ENCODE data around the gene GABBR1. TPM values are rescaled to one million over a fixed set of nuclear protein-coding genes. Genes with fewer than 3 reads are reported as not detected.
A peak's percentile ranks its signal among the peaks of the same experiment; 100 is the strongest.

GABBR1 gene
- total RNA-seq, 1 donor from 2014 or later = 3.0 TPM

GRCh38 chr6:29530671-29531310, 102.2 kb downstream of the GABBR1 start:
- no peak for ATAC-seq
- DNase-seq (ENCODE audit: low spot score) = no peak

GRCh38 chr6:29529956-29530355, 103.0 kb downstream of the GABBR1 start:
- ATAC-seq (no peak), DNase-seq (ENCODE audit: low spot score) (no peak)

GRCh38 chr6:29528988-29529560, 103.9 kb downstream of the GABBR1 start:
- DNase-seq (ENCODE audit: low spot score) = no peak

GRCh38 chr6:29528300-29528931, 104.6 kb downstream of the GABBR1 start:
- ATAC-seq = peak; percentile 55
- no peak for DNase-seq (ENCODE audit: low spot score)

More at GRCh38 chr6:29528988-29529560, 103.9 kb downstream of the GABBR1 start:
- no peak for ATAC-seq

- ATAC-seq (no peak), DNase-seq (ENCODE audit: low spot score) (no peak)
Observed at GRCh38 chr6:29527564-29527963, 105.4 kb downstream of the GABBR1 start.

GRCh38 chr6:29527126-29527525, 105.9 kb downstream of the GABBR1 start:
- no peak for DNase-seq (ENCODE audit: low spot score)
- ATAC-seq = no peak

- no peak for ATAC-seq
- no peak for DNase-seq (ENCODE audit: low spot score)
Observed at GRCh38 chr6:29525311-29525639, 107.7 kb downstream of the GABBR1 start.

GRCh38 chr6:29524444-29525310, 108.3 kb downstream of the GABBR1 start:
- DNase-seq (ENCODE audit: low spot score) (no peak), ATAC-seq (no peak)

GRCh38 chr6:29524044-29524443, 108.9 kb downstream of the GABBR1 start:
- ATAC-seq (no peak), DNase-seq (ENCODE audit: low spot score) (no peak)

- ATAC-seq = no peak
- no peak for DNase-seq (ENCODE audit: low spot score)
Observed at GRCh38 chr6:29522227-29522626, 110.8 kb downstream of the GABBR1 start.

GRCh38 chr6:29521006-29521680, 111.8 kb downstream of the GABBR1 start:
- DNase-seq (ENCODE audit: low spot score) = no peak
- ATAC-seq = no peak

GRCh38 chr6:29520232-29520631, 112.8 kb downstream of the GABBR1 start:
- ATAC-seq (no peak), DNase-seq (ENCODE audit: low spot score) (no peak)

GRCh38 chr6:29519291-29520010, 113.5 kb downstream of the GABBR1 start:
- no peak for ATAC-seq
- no peak for DNase-seq (ENCODE audit: low spot score)

GRCh38 chr6:29517728-29518440, 115.1 kb downstream of the GABBR1 start:
- no peak for DNase-seq (ENCODE audit: low spot score)
- ATAC-seq = no peak

- ATAC-seq = no peak
- DNase-seq (ENCODE audit: low spot score) = no peak
Observed at GRCh38 chr6:29517245-29517644, 115.7 kb downstream of the GABBR1 start.

GRCh38 chr6:29516108-29516507, 116.9 kb downstream of the GABBR1 start:
- DNase-seq (ENCODE audit: low spot score) (no peak), ATAC-seq (no peak)

GRCh38 chr6:29510746-29511300, 122.2 kb downstream of the GABBR1 start:
- no peak for DNase-seq (ENCODE audit: low spot score)
- ATAC-seq = no peak

- DNase-seq (ENCODE audit: low spot score) (no peak), ATAC-seq (no peak)
Observed at GRCh38 chr6:29510202-29510601, 122.8 kb downstream of the GABBR1 start.
